Adrenal gland (tissue), 12 donors: Measurements from ENCODE around the gene PXT1. TPM values are rescaled to one million over a fixed set of nuclear protein-coding genes. Genes with fewer than 3 reads are reported as not detected.

ENCODE experiments used
- DNase-seq, 7 donors: peaks; one replicate each; pipeline ENCODE4 v3.0.0-alpha.2; 2019 to 2020
- H3K27ac ChIP-seq, 5 donors: fragments of 200-600 bp; sonication (generic) in 4 of 5; 1 replicate in 3 of 5; 2 replicates in 2 of 5; pipeline versions ENCODE4 v1.5.1 to v1.8.0; 2016 to 2020; ENCODE audit warnings: mild to moderate bottlenecking in 1 of 5
- H3K27me3 ChIP-seq: fragments of 200-600 bp; 2 replicates; pipeline ENCODE4 v1.8.0; 2021
- H3K36me3 ChIP-seq, 2 donors: fragments of 200-600 bp; replicated peaks in 1 of 2; 1 replicate in 1 of 2; 2 replicates in 1 of 2; pipeline versions ENCODE4 v1.5.1 to v1.8.0; 2018 to 2022
- H3K4me1 ChIP-seq, 2 donors: fragments of 200-600 bp; replicated peaks in 1 of 2; 1 replicate in 1 of 2; 2 replicates in 1 of 2; pipeline versions ENCODE4 v1.5.1 to v1.8.0; 2018 to 2021
- H3K4me3 ChIP-seq, 4 donors: fragments of 200-600 bp; sonication (generic) in 3 of 4; one replicate each; pipeline ENCODE4 v1.5.1; 2016 to 2018
- H3K9me3 ChIP-seq, 3 donors: fragments of 200-600 bp; sonication (generic) in 1 of 3; replicated peaks in 1 of 3; 1 replicate in 2 of 3; 2 replicates in 1 of 3; pipeline versions ENCODE4 v1.5.1 to v1.8.0; 2016 to 2021
- POLR2A ChIP-seq, 2 donors: fragments of 450-650 bp; IDR thresholded peaks; one replicate each; pipeline ENCODE4 v1.6.1; 2017; ENCODE audit warnings: antibody characterized with exemption in 2 of 2, mild to moderate bottlenecking in 2 of 2, moderate library complexity in 1 of 2
- WGBS, 4 donors: extraction: QIAGEN DNeasy Blood & Tissue Kit in 2 of 4; methylation state at CpG; one replicate each; pipeline versions ENCODE4 v1.1.5 to v1.1.7; 2013 to 2017; 5-methylcytosine and 5-hydroxymethylcytosine counted together
- intact Hi-C, 2 donors: fragments of 100-400 bp; cut with DNase I; formaldehyde crosslinking; loops; one replicate each; pipeline versions ENCODE4 v1.14.1 to v1.15.0; 2022 to 2023
- polyA plus RNA-seq, 3 donors: library from polyadenylated mRNA; stranded (reverse); fragments of 200-250 nt in 2 of 3; fragments of 350-450 nt in 1 of 3; fragmentation: Illumina TruSeq in 1 of 3; extraction: RNeasy Lipid Tissue Mini Kit (QIAGEN cat#74804) in 1 of 3; gene quantifications; one replicate each; pipeline ENCODE4 v1.2.3, GENCODE V29; 2013 to 2014
- total RNA-seq, 9 donors: library from RNA; depleted of rRNA in 4 of 9; stranded (reverse); fragments of >200 nt in 4 of 9; fragments of 120-200 nt in 1 of 9; fragmentation: NEBNext Ultra II Directional in 1 of 9; extraction: Animal tissue kit (Norgen Biotek cat#: 25700) in 1 of 9; gene quantifications; one replicate each; pipeline versions ENCODE4 v1.1.0 to v1.2.4, GENCODE V29; 2013 to 2023
- TF ChIP-seq, protein P1 (sequence below), 6 experiments: fragments of 450-650 bp in 4 of 6; fragments of 200-600 bp in 2 of 6; sonication (generic) in 1 of 6; IDR thresholded peaks; 1 replicate in 5 of 6; 2 replicates in 1 of 6; pipeline versions ENCODE4 v1.5.1 to v1.8.0; 2016 to 2021; ENCODE audit warnings: antibody characterized with exemption in 6 of 6, mild to moderate bottlenecking in 2 of 6, moderate library complexity in 1 of 6
- donor health status: healthy with polysubstance abuse.
- donor health status: Bipolar disorder and iron deficiency.
- donor health status: DM: yes; HTN: yes; CAD: no.
- donor health status: DM: no; HTN: no; CAD: no.
- donor health status: DM: no; HTN: no; CAD: no.
- donor health status: DM: yes; HTN: yes; CAD: no.

The PXT1 gene
- total and polyA plus RNA-seq, 12 donors: not detected

DNA sequence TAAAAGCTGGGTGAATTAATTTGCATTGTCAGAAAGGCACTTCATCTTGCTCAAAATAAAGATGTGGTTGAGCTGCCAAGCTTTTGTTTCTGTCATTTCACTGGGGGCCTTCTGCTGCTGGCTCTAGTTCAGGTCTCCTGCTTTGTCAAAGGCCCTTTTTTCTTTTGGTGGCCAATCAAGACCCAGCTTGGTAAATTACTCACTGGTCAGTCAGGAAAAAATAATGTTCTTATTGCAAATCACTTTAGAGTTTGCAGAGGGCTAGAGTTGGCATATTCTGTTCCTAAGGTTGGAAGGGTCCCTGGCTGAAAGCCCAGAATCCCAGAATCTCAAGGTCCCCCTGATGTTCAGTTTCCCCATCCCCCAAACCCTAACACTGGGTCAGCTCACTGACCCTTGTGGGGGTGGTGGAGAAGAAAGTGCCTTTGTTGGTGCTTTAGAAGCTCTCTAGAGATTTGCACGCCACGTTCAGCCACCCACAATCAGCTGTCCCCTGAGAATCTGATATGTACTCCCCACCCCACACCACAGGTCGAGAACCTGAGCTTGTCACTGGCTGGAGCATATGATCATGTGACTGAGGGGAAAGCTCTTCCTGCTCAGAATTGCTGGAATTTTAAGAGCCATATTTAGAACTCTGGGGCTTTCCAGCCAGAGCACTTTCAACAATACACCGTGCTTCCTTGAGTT is 84.3 kb downstream of the PXT1 start:
- DNase-seq: peak in 1 of 7 donors; percentile 45
- no peaks in the 10 kb centered on the region for H3K36me3 ChIP-seq
- H3K4me1 ChIP-seq: peaks cover 0 to 8% of the 10 kb centered on the region in 2 donors
- H3K4me3 ChIP-seq: no peak overlapping the region
- peak overlapping the region in 2 of 5 donors; percentile 51 to 65 for H3K27ac ChIP-seq
- H3K27me3 ChIP-seq: no peaks in the 10 kb centered on the region
- no peaks in the 10 kb centered on the region for H3K9me3 ChIP-seq
- 43 to 73% (median 66%) methylated on average over 4 of the region's 4 CpGs for WGBS, 4 donors
- intact Hi-C loops: loop anchor here (5.0 to 10.0 kb wide), 2 partner anchors 56 to 64 kb away; no protein-coding TSS in a partner anchor
- TF ChIP-seq, protein P1, sequence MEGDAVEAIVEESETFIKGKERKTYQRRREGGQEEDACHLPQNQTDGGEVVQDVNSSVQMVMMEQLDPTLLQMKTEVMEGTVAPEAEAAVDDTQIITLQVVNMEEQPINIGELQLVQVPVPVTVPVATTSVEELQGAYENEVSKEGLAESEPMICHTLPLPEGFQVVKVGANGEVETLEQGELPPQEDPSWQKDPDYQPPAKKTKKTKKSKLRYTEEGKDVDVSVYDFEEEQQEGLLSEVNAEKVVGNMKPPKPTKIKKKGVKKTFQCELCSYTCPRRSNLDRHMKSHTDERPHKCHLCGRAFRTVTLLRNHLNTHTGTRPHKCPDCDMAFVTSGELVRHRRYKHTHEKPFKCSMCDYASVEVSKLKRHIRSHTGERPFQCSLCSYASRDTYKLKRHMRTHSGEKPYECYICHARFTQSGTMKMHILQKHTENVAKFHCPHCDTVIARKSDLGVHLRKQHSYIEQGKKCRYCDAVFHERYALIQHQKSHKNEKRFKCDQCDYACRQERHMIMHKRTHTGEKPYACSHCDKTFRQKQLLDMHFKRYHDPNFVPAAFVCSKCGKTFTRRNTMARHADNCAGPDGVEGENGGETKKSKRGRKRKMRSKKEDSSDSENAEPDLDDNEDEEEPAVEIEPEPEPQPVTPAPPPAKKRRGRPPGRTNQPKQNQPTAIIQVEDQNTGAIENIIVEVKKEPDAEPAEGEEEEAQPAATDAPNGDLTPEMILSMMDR (IDR thresholded peaks at IDR 0.05): no peak
- no peak for TF ChIP-seq POLR2A (IDR thresholded peaks at IDR 0.05)

- H3K36me3 ChIP-seq: no peaks in the 10 kb centered on the region
- DNase-seq: no peak
- no peaks in the 10 kb centered on the region for H3K9me3 ChIP-seq
- intact Hi-C loops: loop anchor here (5.0 to 10.0 kb wide), 2 partner anchors 56 to 63 kb away; no protein-coding TSS in a partner anchor
- H3K27ac ChIP-seq: peak overlapping the region in 1 of 5 donors; percentile 65
- 82 to 88% (median 84%) methylated on average over 3 of the region's 3 CpGs for WGBS, 4 donors
- no peak overlapping the region for H3K4me3 ChIP-seq
- H3K27me3 ChIP-seq: no peaks in the 10 kb centered on the region
- TF ChIP-seq, protein P1 (IDR thresholded peaks at IDR 0.05): no peak
- no peak for TF ChIP-seq POLR2A (IDR thresholded peaks at IDR 0.05)
- H3K4me1 ChIP-seq: peaks cover 0 to 8% of the 10 kb centered on the region in 2 donors
These were observed 84.8 kb downstream of the PXT1 start for GRCh38 chr6:36357872-36358225.

DNA sequence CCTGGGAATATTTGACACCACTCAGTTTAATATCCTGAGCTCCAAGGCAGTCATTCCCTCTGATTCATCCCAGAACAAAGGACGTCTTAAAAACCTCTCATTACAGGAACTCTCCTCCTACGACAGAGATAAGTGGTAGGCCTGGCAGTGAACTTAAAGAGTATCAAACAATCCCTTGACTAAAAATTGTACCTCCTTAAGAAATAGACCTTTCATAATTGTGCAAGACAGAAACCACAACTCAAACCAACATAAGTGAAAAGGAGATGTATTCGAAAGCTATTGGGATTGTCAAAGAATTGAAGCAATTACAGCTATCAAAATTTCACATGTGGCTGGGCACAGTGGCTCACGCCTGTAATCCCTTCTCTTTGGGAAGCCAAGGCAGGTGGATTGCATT is 86.8 kb downstream of the PXT1 start:
- Histone ChIP-seq H3K4me3 (no peak overlapping the region), H3K27ac (no peak overlapping the region), H3K4me1 (peaks cover 0 to 20% of the 10 kb centered on the region in 2 donors), H3K36me3 (no peaks in the 10 kb centered on the region), H3K27me3 (no peaks in the 10 kb centered on the region), H3K9me3 (no peaks in the 10 kb centered on the region)
- 65 to 72% (median 68%) methylated on average over 4 of the region's 4 CpGs for WGBS, 4 donors
- intact Hi-C loops: loop anchor here (5.0 to 10.0 kb wide), 2 partner anchors 54 to 61 kb away; no protein-coding TSS in a partner anchor
- TF ChIP-seq, protein P1 (IDR thresholded peaks at IDR 0.05): no peak
- no peak for TF ChIP-seq POLR2A (IDR thresholded peaks at IDR 0.05)
- no peak for DNase-seq

- WGBS, 4 donors: 79 to 84% (median 83%) methylated on average over 4 of the region's 4 CpGs
- H3K27ac ChIP-seq: no peak overlapping the region
- no peaks in the 10 kb centered on the region for H3K27me3 ChIP-seq
- no peaks in the 10 kb centered on the region for H3K9me3 ChIP-seq
- H3K4me1 ChIP-seq: peaks cover 0 to 30% of the 10 kb centered on the region in 2 donors
- TF ChIP-seq, protein P1 (IDR thresholded peaks at IDR 0.05): no peak
- TF ChIP-seq POLR2A (IDR thresholded peaks at IDR 0.05): no peak
- H3K4me3 ChIP-seq: no peak overlapping the region
- intact Hi-C loops: loop anchor here in 1 of 2 donors (10.0 kb wide), 1 partner anchor 59 kb away; no protein-coding TSS in a partner anchor
- DNase-seq: peak in 1 of 7 donors; percentile 3
- no peaks in the 10 kb centered on the region for H3K36me3 ChIP-seq
These were observed 89.2 kb downstream of the PXT1 start for GRCh38 chr6:36353411-36353915.
